ENCODE data around the gene GOLGA6D. TPM values are rescaled to one million over a fixed set of nuclear protein-coding genes. Genes with fewer than 3 reads are reported as not detected.
"Not testable (repeated sequence)": the region's sequence is repeated elsewhere in the genome, so short reads cannot be mapped to it uniquely, and the experiment has no call there.

Gene GOLGA6D
- total RNA-seq, 2 experiments from 2014 or later: not detected

DNA sequence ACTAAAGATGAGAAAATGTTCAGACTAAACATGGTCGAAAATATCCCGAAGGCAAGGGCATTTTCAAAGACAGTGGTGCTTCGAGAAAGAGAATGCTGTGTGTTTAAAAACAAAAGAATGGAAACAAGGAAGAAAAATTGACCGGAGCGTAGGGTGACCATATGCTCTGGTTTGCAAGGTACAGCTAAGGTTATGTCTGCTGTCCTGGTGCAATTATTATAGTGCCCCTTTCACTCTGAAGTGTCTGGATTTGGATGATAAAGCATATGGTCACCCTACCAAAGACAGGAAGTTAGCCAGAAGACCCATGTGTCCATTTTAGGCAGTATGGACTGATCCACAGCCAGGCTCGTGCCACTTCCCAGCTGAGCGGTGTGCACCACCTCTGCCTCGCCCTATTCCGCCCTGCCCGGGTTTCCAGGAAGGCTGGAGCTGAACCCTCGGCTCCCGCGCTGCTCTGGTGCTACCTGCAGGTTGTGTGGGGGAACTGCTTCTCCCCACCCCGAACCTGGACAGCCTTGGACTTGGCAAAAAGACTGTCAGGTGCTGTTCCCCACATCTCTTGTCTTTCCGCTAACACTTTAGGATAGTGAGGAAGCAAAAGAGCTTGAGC lies 25.2 kb downstream of the GOLGA6D start:
- Mint-ChIP-seq H3K9me3 (no peaks in the 10 kb centered on the region), H3K27me3 (peaks cover 15% of the 10 kb centered on the region), H3K36me3 (ENCODE audit: low read depth) (no peaks in the 10 kb centered on the region), H3K27ac (no peak overlapping the region), H3K4me1 (ENCODE audit: low read depth) (peaks cover 3% of the 10 kb centered on the region), H3K4me3 (no peak overlapping the region)
- TF ChIP-seq, protein P1, sequence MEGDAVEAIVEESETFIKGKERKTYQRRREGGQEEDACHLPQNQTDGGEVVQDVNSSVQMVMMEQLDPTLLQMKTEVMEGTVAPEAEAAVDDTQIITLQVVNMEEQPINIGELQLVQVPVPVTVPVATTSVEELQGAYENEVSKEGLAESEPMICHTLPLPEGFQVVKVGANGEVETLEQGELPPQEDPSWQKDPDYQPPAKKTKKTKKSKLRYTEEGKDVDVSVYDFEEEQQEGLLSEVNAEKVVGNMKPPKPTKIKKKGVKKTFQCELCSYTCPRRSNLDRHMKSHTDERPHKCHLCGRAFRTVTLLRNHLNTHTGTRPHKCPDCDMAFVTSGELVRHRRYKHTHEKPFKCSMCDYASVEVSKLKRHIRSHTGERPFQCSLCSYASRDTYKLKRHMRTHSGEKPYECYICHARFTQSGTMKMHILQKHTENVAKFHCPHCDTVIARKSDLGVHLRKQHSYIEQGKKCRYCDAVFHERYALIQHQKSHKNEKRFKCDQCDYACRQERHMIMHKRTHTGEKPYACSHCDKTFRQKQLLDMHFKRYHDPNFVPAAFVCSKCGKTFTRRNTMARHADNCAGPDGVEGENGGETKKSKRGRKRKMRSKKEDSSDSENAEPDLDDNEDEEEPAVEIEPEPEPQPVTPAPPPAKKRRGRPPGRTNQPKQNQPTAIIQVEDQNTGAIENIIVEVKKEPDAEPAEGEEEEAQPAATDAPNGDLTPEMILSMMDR (IDR thresholded peaks at IDR 0.05): peak; percentile 52
- intact Hi-C loops (cut with micrococcal nuclease): no loop called here
- POLR2A ChIA-PET: no interaction called here
- CTCF ChIA-PET: interaction anchor here (1.6 kb wide), 1 partner anchor 282 kb away, joined by 4 read pairs; no protein-coding TSS in a partner anchor
- DNase-seq (peak; percentile 34), ATAC-seq (peak; percentile 68)

DNA sequence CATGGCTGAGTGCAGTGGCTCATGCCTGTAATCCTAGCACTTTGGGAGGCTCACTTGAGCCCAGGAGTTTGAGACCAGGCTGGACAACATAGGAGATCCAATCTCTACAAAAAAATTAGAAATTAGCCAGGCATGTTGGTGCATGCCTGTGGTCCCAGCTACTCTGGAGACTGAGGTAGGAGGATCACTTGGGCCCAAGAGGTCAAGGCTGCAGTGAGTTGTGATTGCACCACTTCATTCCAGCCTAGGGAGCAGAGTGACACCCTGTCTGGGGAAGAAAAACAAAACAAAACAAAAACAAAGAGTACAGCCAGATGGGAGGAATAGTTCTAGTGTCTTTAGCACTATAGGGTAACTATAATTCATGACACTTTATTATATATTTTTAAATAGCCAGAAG lies 27.1 kb downstream of the GOLGA6D start:
- Mint-ChIP-seq H3K27me3 (peaks cover 13% of the 10 kb centered on the region), H3K27ac (no peak overlapping the region), H3K4me1 (ENCODE audit: low read depth) (peaks cover 3% of the 10 kb centered on the region), H3K9me3 (no peaks in the 10 kb centered on the region), H3K36me3 (ENCODE audit: low read depth) (no peaks in the 10 kb centered on the region), H3K4me3 (no peak overlapping the region)
- TF ChIP-seq, protein P1 (IDR thresholded peaks at IDR 0.05): no peak
- DNase-seq (no peak), ATAC-seq (no peak)
- intact Hi-C loops (cut with micrococcal nuclease): no loop called here
- POLR2A ChIA-PET: no interaction called here
- CTCF ChIA-PET: no interaction called here

DNA sequence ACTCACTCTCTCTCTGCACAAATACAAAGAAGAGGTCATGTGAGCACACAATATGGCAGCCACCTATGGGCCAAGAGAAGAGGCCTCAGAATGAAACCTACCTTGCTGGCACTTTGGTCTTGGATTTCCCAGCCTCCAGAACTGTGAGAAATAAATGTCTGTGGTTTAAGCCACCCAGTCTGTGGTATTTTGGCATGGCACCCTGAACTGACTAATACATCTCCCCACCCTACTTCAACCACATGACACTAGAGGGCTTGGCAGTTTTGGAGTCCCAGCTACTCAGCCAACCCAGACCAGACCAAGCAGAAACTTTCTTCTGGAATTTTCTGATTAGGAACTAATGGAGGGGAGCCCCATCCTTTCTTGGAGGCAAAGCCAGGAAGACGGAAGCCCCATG lies 29.9 kb downstream of the GOLGA6D start:
- H3K27me3 Mint-ChIP-seq; POLR2A ChIA-PET; CTCF ChIA-PET; ATAC-seq; H3K27ac Mint-ChIP-seq; H3K4me3 Mint-ChIP-seq; H3K36me3 Mint-ChIP-seq (ENCODE audit: low read depth); H3K4me1 Mint-ChIP-seq (ENCODE audit: low read depth); H3K9me3 Mint-ChIP-seq; intact Hi-C loops (cut with micrococcal nuclease): not testable (repeated sequence)
- peak; percentile 43 for DNase-seq

DNA sequence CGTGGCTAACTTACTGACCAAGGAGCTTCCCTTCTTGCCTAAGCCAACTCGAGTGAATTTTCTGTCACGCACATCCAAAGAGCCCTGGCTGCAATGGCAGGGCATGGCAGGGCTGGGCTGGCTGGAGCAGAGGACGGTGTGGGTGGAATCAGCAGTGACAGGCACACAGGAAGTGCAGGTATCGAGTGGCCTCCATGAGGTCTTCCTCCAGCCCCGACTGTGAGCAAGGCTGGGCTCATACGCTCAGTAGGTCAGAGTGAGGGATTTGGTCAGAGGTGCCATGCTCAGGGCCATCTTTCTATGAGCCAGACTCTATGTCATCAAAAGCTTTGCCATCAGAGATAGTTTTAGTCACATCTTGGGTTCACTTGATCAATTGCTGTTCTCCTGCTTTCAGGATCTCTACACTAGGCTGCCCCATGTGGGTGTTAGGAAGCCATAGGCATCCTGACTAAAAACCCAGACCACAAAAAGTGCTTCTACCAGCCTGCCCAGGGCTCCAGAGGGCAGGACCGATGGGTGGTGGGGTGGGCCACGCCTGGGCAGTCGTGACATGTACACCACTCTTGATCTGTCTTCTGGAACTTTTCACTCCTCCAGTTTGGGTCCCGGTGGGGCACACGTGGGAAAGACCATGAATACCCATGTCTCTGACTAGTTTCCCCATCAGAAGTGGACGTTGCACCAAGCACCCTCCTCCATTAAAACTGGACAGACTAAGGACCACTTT lies 30.6 kb downstream of the GOLGA6D start:
- peak; percentile 30 for ATAC-seq
- DNase-seq: no peak
- peaks cover 3% of the 10 kb centered on the region for H3K27me3 Mint-ChIP-seq
- H3K4me1 Mint-ChIP-seq (ENCODE audit: low read depth): peaks cover 3% of the 10 kb centered on the region
- H3K4me3 Mint-ChIP-seq: no peak overlapping the region
- no peaks in the 10 kb centered on the region for H3K9me3 Mint-ChIP-seq
- ChIA-PET POLR2A (no interaction called here), CTCF (no interaction called here)
- intact Hi-C loops (cut with micrococcal nuclease): no loop called here
- H3K36me3 Mint-ChIP-seq (ENCODE audit: low read depth): no peaks in the 10 kb centered on the region
- TF ChIP-seq, protein P1 (IDR thresholded peaks at IDR 0.05): no peak
- H3K27ac Mint-ChIP-seq: no peak overlapping the region

DNA sequence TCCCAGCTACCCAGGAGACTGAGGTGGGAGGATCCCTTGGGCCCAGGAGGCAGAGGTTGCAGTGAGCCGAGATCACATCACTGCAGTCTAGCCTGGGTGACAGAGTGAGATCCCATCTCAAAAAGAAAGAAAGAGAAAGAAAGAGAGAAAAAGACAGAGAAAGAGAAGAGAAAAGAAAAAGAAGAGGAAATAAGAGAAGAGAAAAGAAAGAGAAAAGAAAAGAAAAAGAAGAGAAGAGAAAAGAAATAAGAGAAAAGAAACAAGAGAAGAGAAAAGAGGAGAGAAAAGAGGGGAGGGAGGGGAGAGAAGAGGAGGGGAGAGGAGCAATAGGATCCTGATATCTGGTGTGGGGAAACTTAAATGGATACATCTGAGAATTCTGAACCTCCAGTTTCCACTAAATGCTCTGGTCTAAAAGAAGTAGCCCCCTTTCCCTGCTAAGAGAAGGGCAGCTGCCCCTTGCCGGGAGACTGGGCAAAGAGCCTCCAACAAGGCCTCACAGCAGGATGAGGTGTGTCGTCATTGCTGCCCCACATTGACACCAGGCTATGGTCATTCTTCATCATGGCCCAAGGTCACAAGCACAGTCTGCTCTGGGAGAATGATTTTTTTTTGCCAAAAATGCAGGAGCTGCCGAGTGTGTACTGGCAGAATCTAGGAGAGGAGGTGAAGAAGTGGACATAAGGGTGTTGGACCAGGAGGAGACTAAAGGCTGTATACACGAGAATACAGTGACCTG lies 32.1 kb downstream of the GOLGA6D start:
- no peaks in the 10 kb centered on the region for H3K9me3 Mint-ChIP-seq
- POLR2A ChIA-PET: no interaction called here
- no peak overlapping the region for H3K4me3 Mint-ChIP-seq
- H3K36me3 Mint-ChIP-seq (ENCODE audit: low read depth): no peaks in the 10 kb centered on the region
- TF ChIP-seq, protein P1 (IDR thresholded peaks at IDR 0.05): peak; percentile 35
- ATAC-seq: no peak
- H3K27me3 Mint-ChIP-seq: no peaks in the 10 kb centered on the region
- intact Hi-C loops (cut with micrococcal nuclease): no loop called here
- no peak overlapping the region for H3K27ac Mint-ChIP-seq
- peaks cover 3% of the 10 kb centered on the region for H3K4me1 Mint-ChIP-seq (ENCODE audit: low read depth)
- CTCF ChIA-PET: no interaction called here
- no peak for DNase-seq

DNA sequence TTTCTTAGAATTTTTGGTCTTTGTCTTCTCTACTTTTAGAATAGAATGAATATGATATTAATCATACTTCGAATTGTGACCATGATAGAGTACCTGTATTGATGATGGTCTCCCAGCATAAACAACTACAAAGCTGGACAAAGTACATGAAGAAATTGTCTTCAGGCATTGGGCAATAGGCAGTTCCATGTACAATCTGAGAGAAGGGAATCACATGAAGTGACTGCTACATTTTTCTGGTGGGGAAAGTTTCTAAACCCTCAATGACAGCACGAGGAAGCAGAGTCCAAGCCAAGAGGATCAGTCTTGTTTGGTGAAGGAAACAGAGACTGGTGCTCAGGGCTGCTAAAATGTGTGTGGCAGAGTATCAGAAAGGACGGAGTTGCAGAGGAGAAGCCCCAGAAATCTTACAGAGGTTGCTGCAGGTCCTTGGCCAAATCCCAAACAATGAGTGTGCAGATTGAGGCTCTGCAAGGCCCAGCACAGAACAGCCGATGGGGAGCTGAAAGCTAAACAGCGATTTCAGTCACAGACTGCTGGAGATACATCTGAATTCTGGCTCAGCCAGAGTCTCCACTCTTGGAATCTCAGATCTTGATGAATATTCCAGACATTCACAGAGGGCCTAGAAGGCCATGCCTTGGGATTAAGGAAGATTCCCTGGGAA lies 36.7 kb downstream of the GOLGA6D start:
- H3K4me3 Mint-ChIP-seq; H3K9me3 Mint-ChIP-seq; DNase-seq; H3K27ac Mint-ChIP-seq; intact Hi-C loops (cut with micrococcal nuclease); ATAC-seq; POLR2A ChIA-PET; CTCF ChIA-PET; H3K4me1 Mint-ChIP-seq (ENCODE audit: low read depth); H3K27me3 Mint-ChIP-seq; H3K36me3 Mint-ChIP-seq (ENCODE audit: low read depth): not testable (repeated sequence)

All from activated CD8-positive, alpha-beta T cell treated with anti-CD3 and anti-CD28 coated beads for 36 hours (primary cell).